GM23248 (cell line): ENCODE measurements around the gene ZNF669. TPM values are rescaled to one million over a fixed set of nuclear protein-coding genes. Genes with fewer than 3 reads are reported as not detected.

Experiments
- DNase-seq: peaks from one replicate; pipeline ENCODE4 v3.0.0-alpha.2; 2015
- H2AFZ ChIP-seq: fragments of 200-600 bp; sonication (generic); 2 replicates; pipeline ENCODE4 v1.6.1; 2016; ENCODE audit warnings: antibody characterized with exemption
- H3F3A ChIP-seq: fragments of 200-600 bp; sonication (generic); 2 replicates; pipeline ENCODE4 v1.6.1; 2016; ENCODE audit warnings: mild to moderate bottlenecking, antibody characterized with exemption, mixed run types; ENCODE audit not compliant: insufficient read depth
- H3K27ac ChIP-seq: fragments of 200-600 bp; sonication (generic); 2 replicates; pipeline ENCODE4 v1.5.1; 2016; ENCODE audit warnings: mild to moderate bottlenecking
- H3K27me3 ChIP-seq: fragments of 200-600 bp; sonication (generic); replicated peaks from 2 replicates; pipeline ENCODE4 v1.6.1; 2016; ENCODE audit warnings: mild to moderate bottlenecking; ENCODE audit not compliant: insufficient read depth
- H3K36me3 ChIP-seq: fragments of 200-600 bp; sonication (generic); 2 replicates; pipeline ENCODE4 v1.6.1; 2016; ENCODE audit warnings: low read depth, mild to moderate bottlenecking
- H3K4me1 ChIP-seq: fragments of 200-600 bp; sonication (generic); 2 replicates; pipeline ENCODE4 v1.6.1; 2016; ENCODE audit warnings: mild to moderate bottlenecking; ENCODE audit not compliant: insufficient read depth
- H3K4me2 ChIP-seq: fragments of 200-600 bp; sonication (generic); one replicate; pipeline ENCODE4 v1.6.1; 2016; ENCODE audit warnings: mild to moderate bottlenecking; ENCODE audit not compliant: unreplicated experiment
- H3K4me3 ChIP-seq: fragments of 200-600 bp; sonication (generic); 2 replicates; pipeline ENCODE4 v1.5.1; 2016; ENCODE audit warnings: mild to moderate bottlenecking
- H3K79me2 ChIP-seq: fragments of 200-600 bp; sonication (generic); 2 replicates; pipeline ENCODE4 v1.6.1; 2016; ENCODE audit warnings: mild to moderate bottlenecking; ENCODE audit not compliant: insufficient read depth
- H3K9ac ChIP-seq: fragments of 200-600 bp; sonication (generic); 2 replicates; pipeline ENCODE4 v1.6.1; 2016; ENCODE audit warnings: mild to moderate bottlenecking
- H3K9me2 ChIP-seq: fragments of 200-600 bp; sonication (generic); 2 replicates; pipeline ENCODE4 v1.6.1; 2016; ENCODE audit warnings: mixed run types, mild to moderate bottlenecking, moderate library complexity; ENCODE audit not compliant: insufficient read depth
- H3K9me3 ChIP-seq: fragments of 200-600 bp; sonication (generic); one replicate; pipeline ENCODE4 v1.6.1; 2017; ENCODE audit warnings: low read depth
- H4K20me1 ChIP-seq: fragments of 200-600 bp; sonication (generic); 2 replicates; pipeline ENCODE4 v1.6.0; 2016; ENCODE audit not compliant: insufficient read depth
- EZH2 ChIP-seq: fragments of 200-600 bp; sonication (generic); IDR thresholded peaks from 2 replicates; pipeline ENCODE4 v1.6.1; 2018; ENCODE audit warnings: antibody characterized with exemption, mild to moderate bottlenecking; ENCODE audit not compliant: insufficient read depth, poor library complexity, severe bottlenecking
- EZH2phosphoT487 ChIP-seq: fragments of 200-600 bp; sonication (generic); IDR thresholded peaks from 2 replicates; pipeline ENCODE4 v1.6.1; 2018; ENCODE audit warnings: antibody characterized with exemption, moderate library complexity, mild to moderate bottlenecking, low read depth; ENCODE audit not compliant: insufficient read depth
- WGBS, 2 experiments: methylation state at CpG; one replicate each; pipeline ENCODE4 v1.1.6; 2015 to 2017; ENCODE audit warnings: low lambda C conversion rate in 2 of 2, low coverage in 1 of 2; ENCODE audit errors: missing lambda C conversion rate in 2 of 2; 5-methylcytosine and 5-hydroxymethylcytosine counted together
- in situ Hi-C: fragments of 300-500 bp; cut with MboI; formaldehyde crosslinking; loops from 2 replicates; pipeline ENCODE4 v1.15.0; 2020
- polyA plus RNA-seq: library from polyadenylated mRNA; unstranded; fragments of >200 nt; fragmentation: Nextera tagmentation; extraction: Ambion mirVana; gene quantifications from 2 replicates; pipeline ENCODE4 v1.2.1, GENCODE V29; 2016
- total RNA-seq: library from RNA; depleted of rRNA; stranded (reverse); fragments of >200 nt; shearing (Covaris generic); gene quantifications from 2 replicates; pipeline ENCODE4 v1.2.3, GENCODE V29; 2014

The ZNF669 gene
- total and polyA plus RNA-seq, 2 experiments from 2014 or later = 2.4 to 4.9 TPM

DNA sequence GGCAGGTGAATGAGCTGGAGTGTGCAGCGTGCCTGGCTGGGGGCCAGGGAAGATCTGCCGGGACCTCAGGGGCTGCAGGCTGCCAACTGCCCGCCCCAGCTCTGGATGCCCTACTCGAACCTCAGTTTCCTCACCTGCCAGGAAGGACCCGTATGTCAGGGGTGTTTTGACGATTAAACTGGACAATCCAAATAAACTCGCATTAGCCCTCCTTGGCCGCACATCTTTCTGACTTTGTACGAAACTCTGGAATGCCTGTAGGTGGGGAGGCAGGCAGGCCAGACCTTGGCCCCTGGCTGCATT is 8.3 kb upstream of the ZNF669 start:
- Histone ChIP-seq H2AFZ (peak overlapping the region; percentile 94), H3K9me2 (no peaks in the 10 kb centered on the region), H3K4me3 (no peak overlapping the region), H3K4me1 (no peaks in the 10 kb centered on the region), H3K79me2 (no peaks in the 10 kb centered on the region), H3K4me2 (no peak overlapping the region), H3K9me3 (no peaks in the 10 kb centered on the region), H4K20me1 (no peaks in the 10 kb centered on the region), H3K9ac (no peak overlapping the region), H3K27me3 (no peaks in the 10 kb centered on the region), H3K36me3 (no peaks in the 10 kb centered on the region), H3K27ac (no peak overlapping the region), H3F3A (0 out of 2 replicates have a peak, but pooled peaks cover 6% of the 10 kb centered on the region)
- DNase-seq = no peak
- WGBS, 2 experiments = 75 to 76% methylated on average over 9 of the region's 9 CpGs
- no peak for TF ChIP-seq EZH2
- no peak for TF ChIP-seq EZH2phosphoT487
- in situ Hi-C loops = no loop called here

DNA sequence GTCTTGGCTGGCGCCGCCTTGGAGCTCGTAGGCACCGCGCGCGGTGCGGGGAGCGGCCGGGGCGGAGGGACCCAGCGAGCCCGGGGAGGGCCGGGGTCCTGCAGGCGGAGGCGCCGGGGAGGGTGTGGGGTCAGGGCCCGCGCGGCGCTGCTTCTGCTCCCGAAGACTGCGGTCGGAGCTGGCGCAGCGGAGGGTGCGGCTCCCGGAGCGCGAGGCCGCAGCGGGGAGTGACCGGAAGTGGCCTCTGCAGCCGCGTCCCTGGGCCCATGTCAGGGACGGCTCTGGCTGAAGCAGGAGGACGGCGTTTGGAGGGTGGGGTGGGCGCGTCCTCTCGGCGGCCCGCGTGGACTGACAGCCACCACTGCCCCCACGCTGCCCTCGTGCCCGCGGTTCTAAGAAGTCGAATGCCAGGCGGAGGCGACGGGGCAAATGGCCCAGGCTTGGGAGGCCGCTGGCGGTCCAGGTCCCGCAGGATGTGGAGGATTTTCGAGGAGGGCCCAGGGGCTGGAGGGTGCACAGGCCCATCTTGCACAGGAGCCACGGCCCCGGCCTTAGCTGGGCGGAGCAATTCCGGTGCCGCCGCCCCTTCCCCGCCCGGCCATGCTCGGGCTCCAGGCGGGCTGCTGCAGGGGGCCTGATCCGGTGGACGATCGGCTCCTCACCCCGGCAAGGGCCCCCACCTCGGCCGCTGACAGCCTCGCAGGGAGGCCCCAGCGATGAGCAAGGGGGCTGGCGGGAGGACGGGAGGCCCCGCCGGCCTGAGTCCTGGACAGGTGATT is 7.7 kb upstream of the ZNF669 start:
- DNase-seq = peak; percentile 77

DNA sequence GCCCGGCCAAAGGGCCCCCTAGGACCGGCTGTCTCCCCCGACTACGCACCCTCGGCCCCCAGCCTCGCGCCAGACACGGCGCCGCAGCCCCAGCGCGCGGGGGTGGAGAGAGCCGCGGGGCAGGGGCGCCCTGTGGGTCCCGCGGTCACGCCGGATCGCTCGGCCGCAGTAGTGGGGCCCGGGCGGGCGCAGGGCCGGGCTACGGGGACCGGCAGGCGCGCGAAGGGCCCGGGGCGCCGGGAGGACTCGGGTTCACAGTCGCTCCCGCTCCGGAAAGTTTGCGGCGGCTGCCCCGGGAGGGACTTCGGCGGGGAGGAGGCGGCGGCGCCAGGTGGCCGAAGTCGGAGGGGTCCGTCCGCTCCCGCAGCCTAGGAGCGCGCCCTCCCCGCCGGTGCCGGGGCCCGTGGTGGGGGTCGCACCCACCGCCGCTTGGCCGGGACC is 7.1 kb upstream of the ZNF669 start:
- in situ Hi-C loops = no loop called here
- Histone ChIP-seq H3K9ac (peak overlapping the region; percentile 78), H3K36me3 (no peaks in the 10 kb centered on the region), H2AFZ (peak overlapping the region; percentile 94), H4K20me1 (no peaks in the 10 kb centered on the region), H3K9me2 (no peaks in the 10 kb centered on the region), H3K27me3 (no peaks in the 10 kb centered on the region), H3K4me2 (peak overlapping the region; percentile 88), H3K9me3 (no peaks in the 10 kb centered on the region), H3K27ac (no peak overlapping the region), H3K4me3 (peak overlapping the region; percentile 78), H3F3A (0 out of 2 replicates have a peak, but pooled peaks cover 6% of the 10 kb centered on the region), H3K4me1 (no peaks in the 10 kb centered on the region), H3K79me2 (no peaks in the 10 kb centered on the region)
- WGBS, 2 experiments = 0 to 1% methylated on average over 23 to 27 of the region's 62 CpGs
- no peak for TF ChIP-seq EZH2phosphoT487
- no peak for TF ChIP-seq EZH2
- DNase-seq = peak; percentile 50

More for the DNA sequence above, 7.7 kb upstream of the ZNF669 start:
- no peaks in the 10 kb centered on the region for H3K9me2 ChIP-seq
- peak overlapping the region; percentile 78 for H3K4me3 ChIP-seq
- no peaks in the 10 kb centered on the region for H3K9me3 ChIP-seq
- in situ Hi-C loops = no loop called here
- no peaks in the 10 kb centered on the region for H4K20me1 ChIP-seq
- H3F3A ChIP-seq = 0 out of 2 replicates have a peak, but pooled peaks cover 6% of the 10 kb centered on the region
- WGBS, 2 experiments = 8 to 11% methylated on average over 44 to 73 of the region's 78 CpGs
- no peaks in the 10 kb centered on the region for H3K36me3 ChIP-seq
- no peak for TF ChIP-seq EZH2
- TF ChIP-seq EZH2phosphoT487 = no peak
- H3K4me1 ChIP-seq = no peaks in the 10 kb centered on the region
- H3K79me2 ChIP-seq = no peaks in the 10 kb centered on the region
- H3K27me3 ChIP-seq = no peaks in the 10 kb centered on the region
- peak overlapping the region; percentile 94 for H2AFZ ChIP-seq
- H3K4me2 ChIP-seq = peak overlapping the region; percentile 88
- no peak overlapping the region for H3K27ac ChIP-seq
- peak overlapping the region; percentile 78 for H3K9ac ChIP-seq

DNA sequence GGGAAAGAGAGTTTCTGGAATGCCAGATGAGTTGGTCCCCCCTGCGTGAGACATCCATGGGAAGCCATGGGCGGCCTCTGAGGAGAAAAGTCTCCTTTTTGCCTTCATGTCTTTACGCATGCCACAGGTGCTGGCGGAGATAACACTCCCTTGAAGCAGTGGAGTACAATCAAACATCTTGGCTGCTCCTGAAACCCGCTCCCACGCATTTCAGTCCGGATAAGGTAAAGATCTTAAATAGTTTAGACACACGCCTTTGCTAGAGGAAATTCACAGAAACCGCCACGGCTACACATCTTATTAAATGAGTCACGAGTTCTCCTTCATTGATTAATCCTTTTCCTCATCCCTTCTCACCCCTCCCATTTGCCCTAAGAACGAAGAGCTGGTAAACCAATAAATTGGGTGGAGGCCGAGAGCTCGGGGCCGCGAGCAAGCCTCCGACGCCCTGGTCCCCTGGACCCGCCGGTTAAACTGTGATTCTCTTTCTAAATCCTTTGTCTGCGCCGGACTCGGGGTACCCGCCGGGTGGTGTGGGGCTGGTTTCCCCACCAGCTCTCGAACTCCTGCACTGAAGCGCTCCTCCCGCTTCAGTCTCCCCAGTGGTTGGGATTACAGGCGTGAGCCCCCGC is 6.6 kb upstream of the ZNF669 start:
- no peaks in the 10 kb centered on the region for H3K27me3 ChIP-seq
- DNase-seq = peak; percentile 62
- H3K4me1 ChIP-seq = no peaks in the 10 kb centered on the region
- H3K4me2 ChIP-seq = peak overlapping the region; percentile 88
- TF ChIP-seq EZH2phosphoT487 = no peak
- no peak for TF ChIP-seq EZH2
- WGBS, 2 experiments = 24% methylated on average over 30 of the region's 30 CpGs
- H3K27ac ChIP-seq = no peak overlapping the region
- in situ Hi-C loops = no loop called here
- H3K4me3 ChIP-seq = peak overlapping the region; percentile 78
- H2AFZ ChIP-seq = peak overlapping the region; percentile 94
- H3K36me3 ChIP-seq = no peaks in the 10 kb centered on the region
- H3K9me2 ChIP-seq = no peaks in the 10 kb centered on the region
- H3K79me2 ChIP-seq = no peaks in the 10 kb centered on the region
- peak overlapping the region; percentile 78 for H3K9ac ChIP-seq
- 0 out of 2 replicates have a peak, but pooled peaks cover 6% of the 10 kb centered on the region for H3F3A ChIP-seq
- H4K20me1 ChIP-seq = no peaks in the 10 kb centered on the region
- no peaks in the 10 kb centered on the region for H3K9me3 ChIP-seq
